GM13977 (cell line): ENCODE measurements around the gene IGF1R.

Experiments used
- DNase-seq: peaks from one replicate; pipeline ENCODE4 v3.0.0; 2012; ENCODE audit warnings: low spot score
- CTCF ChIP-seq: IDR thresholded peaks from 2 replicates; pipeline ENCODE4 v1.5.1; 2012; ENCODE audit warnings: mild to moderate bottlenecking, control low read depth; ENCODE audit not compliant: insufficient read depth; ENCODE audit errors: extremely low read depth, missing control alignments
- in situ Hi-C: fragments of 300-500 bp; cut with MboI; formaldehyde crosslinking; loops from one replicate; pipeline ENCODE4 v1.12.0; 2022; ENCODE audit warnings: low sequenced_read_pairs, low pct_unique_long_range_greater_than_20kb, mixed read lengths, inconsistent platforms; ENCODE audit not compliant: unreplicated experiment

The IGF1R gene

GRCh38 chr15:98898122-98898521 lies 249.8 kb downstream of the IGF1R start:
- TF ChIP-seq CTCF = no peak
- in situ Hi-C loops = no loop called here
- no peak for DNase-seq

DNA sequence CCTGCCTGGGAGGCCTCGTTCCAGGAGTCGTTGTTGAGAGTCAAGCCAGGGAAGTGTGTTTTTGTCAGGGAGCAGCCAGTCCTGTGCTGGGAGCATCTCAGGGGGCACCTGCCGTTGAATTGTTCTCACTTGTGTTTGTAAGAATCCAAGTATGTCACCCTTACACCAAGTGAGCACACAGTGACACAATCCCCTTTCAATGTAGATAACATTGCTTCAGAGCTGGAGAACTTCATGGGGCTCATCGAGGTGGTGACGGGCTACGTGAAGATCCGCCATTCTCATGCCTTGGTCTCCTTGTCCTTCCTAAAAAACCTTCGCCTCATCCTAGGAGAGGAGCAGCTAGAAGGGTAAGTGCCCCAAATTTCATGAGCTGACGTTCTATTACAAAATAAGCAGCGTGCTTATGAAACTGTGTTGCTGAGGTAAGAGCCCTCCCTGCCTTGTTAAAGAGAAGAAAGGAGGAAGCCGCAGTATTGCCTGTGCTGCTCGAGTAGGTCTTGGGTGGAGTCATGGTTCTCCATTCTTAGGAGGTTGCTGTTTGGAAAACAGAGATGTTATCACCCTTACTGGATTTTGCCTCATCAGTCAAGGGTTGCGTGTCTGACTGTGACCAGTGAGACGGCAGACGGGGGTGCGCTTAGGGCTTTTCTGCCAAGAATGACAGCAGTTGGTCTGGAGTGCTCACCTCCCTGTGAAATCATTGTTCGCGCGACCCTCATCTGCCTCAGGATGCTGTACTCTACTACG lies 251.1 kb downstream of the IGF1R start:
- in situ Hi-C loops = no loop called here
- DNase-seq = no peak
- TF ChIP-seq CTCF = no peak

DNA sequence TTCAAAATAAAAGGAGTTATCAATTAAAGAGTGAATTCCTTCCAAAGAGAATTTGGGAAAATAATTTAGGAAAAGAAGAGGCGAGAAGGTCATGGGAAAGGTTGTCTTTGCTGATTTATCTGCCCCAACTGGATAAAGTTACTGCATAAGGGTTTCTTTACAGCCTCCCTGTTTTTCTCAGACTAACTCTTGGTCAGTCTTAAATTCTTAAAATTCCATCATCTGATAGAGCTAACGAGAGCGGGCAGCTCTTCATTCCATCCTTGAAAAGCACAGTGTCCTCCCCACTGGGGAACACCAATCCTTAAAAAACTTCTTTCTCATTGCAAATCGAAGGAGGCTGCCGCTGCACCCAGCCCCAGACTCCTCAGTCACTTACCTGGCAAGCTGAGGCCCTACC lies 252.0 kb downstream of the IGF1R start:
- in situ Hi-C loops = no loop called here
- no peak for TF ChIP-seq CTCF
- DNase-seq = no peak

DNA sequence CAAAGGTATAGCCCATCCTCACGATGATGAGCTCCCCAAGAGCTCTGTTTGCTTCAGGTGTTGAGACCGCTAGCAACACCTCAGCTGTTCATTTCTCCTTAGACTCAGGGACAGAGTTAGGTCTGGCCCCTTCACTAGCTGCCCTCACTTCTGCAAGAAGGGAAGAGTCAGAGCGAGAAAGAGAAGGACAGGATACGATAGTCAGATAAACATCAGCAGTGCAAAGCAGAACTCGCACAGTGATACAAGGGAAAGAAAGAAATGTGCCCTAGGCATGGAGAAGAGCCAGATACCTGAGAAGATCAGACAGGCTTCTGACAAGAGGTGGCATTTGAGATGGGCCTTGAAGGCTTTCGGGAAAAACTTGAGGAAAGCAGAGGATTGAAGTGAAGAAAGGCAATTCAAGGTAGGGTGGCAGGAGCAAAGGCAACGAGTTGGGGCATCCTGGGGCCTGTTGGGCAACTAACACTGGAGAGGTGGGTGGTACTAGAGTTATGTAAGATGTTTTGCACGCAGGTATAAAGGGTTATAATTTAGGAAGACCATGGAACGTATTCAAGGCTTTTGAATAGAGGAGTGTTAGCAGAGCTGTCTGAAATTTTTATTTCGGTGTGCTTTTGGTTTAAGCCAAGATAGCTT lies 253.2 kb downstream of the IGF1R start:
- no peak for TF ChIP-seq CTCF
- no peak for DNase-seq
- in situ Hi-C loops = no loop called here

GRCh38 chr15:98902931-98903330 lies 254.6 kb downstream of the IGF1R start:
- no peak for TF ChIP-seq CTCF
- in situ Hi-C loops = no loop called here
- no peak for DNase-seq

DNA sequence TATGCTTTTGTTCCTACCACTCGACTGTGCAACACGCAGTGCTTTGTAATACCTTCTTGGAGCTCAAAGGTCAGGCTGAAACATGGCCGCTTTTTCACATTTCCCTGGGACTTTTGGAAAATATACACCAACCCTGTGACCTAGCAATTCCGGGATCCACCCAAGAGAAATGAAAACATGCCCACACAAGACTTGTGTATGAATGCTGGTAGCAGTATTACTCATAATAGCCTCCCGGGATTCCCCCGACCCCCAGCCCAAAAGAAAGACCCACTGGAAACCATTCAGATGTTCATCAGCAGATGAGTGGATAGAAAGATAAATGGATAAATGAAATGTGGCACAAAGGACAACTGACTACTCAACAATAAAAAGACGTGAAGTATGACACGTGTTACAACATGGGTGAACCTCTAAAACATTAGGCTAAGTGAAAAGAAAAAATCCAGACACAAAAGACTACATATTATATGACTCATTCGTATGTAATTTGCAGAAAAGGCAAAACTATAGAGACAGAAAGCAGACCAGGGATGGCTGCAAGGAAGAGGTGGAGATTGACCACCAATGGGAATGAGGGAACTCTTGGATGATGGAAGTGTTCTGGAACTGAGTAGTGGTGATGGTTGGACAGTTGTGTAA lies 255.2 kb downstream of the IGF1R start:
- TF ChIP-seq CTCF = no peak

More for the DNA sequence above, 255.2 kb downstream of the IGF1R start:
- in situ Hi-C loops = no loop called here
- no peak for DNase-seq
